ENCODE measurements around the gene ABCG2.

GRCh38 chr4:88146891-88147290, 11.5 kb downstream of the ABCG2 start:
- TF ChIP-seq RELA (CRISPR knock-in tag; IDR thresholded peaks at IDR 0.05; ENCODE audit: borderline replicate concordance) (no peak), CTCF (IDR thresholded peaks at IDR 0.05) (no peak), ATF2 (CRISPR knock-in tag; IDR thresholded peaks at IDR 0.05; ENCODE audit: borderline replicate concordance, low read depth) (no peak), FOXK1 (CRISPR knock-in tag; IDR thresholded peaks at IDR 0.05) (no peak), KAT7 (CRISPR knock-in tag; IDR thresholded peaks at IDR 0.05; ENCODE audit: borderline replicate concordance) (no peak), ESRRA (CRISPR knock-in tag; IDR thresholded peaks at IDR 0.05; ENCODE audit: borderline replicate concordance) (no peak), MAX (CRISPR knock-in tag; IDR thresholded peaks at IDR 0.05) (no peak), AFF4 (CRISPR knock-in tag; IDR thresholded peaks at IDR 0.05; ENCODE audit: borderline replicate concordance) (no peak)

All from WTC11 (cell line).